Coronary artery (tissue), 2 donors: ENCODE results near the gene CAPN15.

Experiments
- DNase-seq: peaks from one replicate; pipeline ENCODE4 v3.0.0-alpha.2; 2017; ENCODE audit warnings: low spot score
- H3K27ac ChIP-seq, 2 donors: fragments of 200-600 bp; sonication (generic); one replicate each; pipeline ENCODE4 v1.5.1; 2016 to 2019
- H3K4me3 ChIP-seq: fragments of 200-600 bp; sonication (generic); 2 replicates; pipeline ENCODE4 v1.5.1; 2016; ENCODE audit warnings: mild to moderate bottlenecking, moderate library complexity
- TF ChIP-seq, protein P1 (sequence below): fragments of 200-600 bp; sonication (generic); IDR thresholded peaks from one replicate; pipeline ENCODE4 v1.5.1; 2019; ENCODE audit warnings: antibody characterized with exemption

The CAPN15 gene

DNA sequence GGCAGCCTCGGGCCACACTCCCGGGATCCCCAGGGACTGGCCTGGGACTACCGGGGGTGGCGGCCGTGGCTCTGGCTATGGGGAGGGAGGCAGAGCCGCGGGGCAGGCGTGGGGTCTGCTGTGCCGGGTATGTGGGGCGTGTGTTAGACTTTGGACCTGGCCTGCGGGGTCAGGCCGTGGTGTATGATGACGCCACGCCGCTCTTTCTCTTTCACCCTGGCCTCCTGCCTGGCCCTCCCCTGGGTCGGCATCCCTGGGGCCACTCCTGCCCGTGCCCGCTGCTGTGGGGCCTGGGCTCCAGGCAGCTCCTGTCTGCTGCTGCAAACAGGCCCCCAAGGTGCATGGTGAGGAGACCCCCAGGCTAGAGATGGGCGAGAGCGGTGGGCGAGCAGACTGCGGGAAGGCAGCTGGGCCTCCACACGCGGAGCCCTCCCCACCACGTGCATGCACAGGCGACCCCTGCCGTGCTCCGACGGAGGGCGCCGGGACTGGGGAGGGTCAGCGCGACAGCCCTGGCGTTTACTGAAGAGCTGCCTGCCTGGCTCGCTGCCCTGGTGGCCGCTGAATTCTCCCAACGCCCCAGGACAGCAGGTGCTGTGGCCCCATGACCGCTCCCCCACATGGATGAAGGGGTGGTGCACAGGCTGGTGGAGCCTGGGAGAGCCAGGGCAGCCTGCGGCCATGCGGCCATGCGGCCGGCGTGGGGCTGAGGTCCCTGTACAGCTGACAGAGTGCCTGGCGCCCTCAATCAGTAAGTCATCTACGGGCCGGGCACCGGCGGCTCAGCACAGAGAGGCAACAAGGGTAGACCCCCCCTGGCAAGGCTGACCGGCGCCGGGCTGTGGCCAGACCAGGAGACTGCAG, 16.0 kb downstream of the CAPN15 start:
- no peak for DNase-seq

DNA sequence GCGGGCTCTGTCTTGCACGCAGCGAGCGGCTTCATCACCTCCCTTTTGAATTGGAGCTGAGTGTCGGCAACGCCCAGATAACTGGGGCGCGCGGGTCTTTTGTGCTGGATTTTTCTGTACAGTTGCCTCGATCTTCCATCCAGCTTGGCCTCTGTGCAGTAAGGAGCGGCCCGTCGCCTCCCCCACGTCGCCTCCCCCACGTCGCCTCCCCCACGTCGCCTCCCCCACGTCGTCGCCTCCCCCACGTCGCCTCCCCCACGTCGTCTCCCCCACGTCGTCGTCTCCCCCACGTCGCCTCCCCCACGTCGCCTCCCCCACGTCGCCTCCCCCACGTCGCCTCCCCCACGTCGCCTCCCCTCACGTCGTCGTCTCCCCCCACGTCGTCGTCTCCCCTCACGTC, 17.0 kb downstream of the CAPN15 start:
- Histone ChIP-seq H3K27ac (no peak overlapping the region), H3K4me3 (no peak overlapping the region)
- DNase-seq, result no peak
- TF ChIP-seq, protein P1, sequence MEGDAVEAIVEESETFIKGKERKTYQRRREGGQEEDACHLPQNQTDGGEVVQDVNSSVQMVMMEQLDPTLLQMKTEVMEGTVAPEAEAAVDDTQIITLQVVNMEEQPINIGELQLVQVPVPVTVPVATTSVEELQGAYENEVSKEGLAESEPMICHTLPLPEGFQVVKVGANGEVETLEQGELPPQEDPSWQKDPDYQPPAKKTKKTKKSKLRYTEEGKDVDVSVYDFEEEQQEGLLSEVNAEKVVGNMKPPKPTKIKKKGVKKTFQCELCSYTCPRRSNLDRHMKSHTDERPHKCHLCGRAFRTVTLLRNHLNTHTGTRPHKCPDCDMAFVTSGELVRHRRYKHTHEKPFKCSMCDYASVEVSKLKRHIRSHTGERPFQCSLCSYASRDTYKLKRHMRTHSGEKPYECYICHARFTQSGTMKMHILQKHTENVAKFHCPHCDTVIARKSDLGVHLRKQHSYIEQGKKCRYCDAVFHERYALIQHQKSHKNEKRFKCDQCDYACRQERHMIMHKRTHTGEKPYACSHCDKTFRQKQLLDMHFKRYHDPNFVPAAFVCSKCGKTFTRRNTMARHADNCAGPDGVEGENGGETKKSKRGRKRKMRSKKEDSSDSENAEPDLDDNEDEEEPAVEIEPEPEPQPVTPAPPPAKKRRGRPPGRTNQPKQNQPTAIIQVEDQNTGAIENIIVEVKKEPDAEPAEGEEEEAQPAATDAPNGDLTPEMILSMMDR, result no peak

More for the DNA sequence above, 16.0 kb downstream of the CAPN15 start:
- Histone ChIP-seq H3K27ac (no peak overlapping the region), H3K4me3 (no peak overlapping the region)
- TF ChIP-seq, protein P1, result no peak

DNA sequence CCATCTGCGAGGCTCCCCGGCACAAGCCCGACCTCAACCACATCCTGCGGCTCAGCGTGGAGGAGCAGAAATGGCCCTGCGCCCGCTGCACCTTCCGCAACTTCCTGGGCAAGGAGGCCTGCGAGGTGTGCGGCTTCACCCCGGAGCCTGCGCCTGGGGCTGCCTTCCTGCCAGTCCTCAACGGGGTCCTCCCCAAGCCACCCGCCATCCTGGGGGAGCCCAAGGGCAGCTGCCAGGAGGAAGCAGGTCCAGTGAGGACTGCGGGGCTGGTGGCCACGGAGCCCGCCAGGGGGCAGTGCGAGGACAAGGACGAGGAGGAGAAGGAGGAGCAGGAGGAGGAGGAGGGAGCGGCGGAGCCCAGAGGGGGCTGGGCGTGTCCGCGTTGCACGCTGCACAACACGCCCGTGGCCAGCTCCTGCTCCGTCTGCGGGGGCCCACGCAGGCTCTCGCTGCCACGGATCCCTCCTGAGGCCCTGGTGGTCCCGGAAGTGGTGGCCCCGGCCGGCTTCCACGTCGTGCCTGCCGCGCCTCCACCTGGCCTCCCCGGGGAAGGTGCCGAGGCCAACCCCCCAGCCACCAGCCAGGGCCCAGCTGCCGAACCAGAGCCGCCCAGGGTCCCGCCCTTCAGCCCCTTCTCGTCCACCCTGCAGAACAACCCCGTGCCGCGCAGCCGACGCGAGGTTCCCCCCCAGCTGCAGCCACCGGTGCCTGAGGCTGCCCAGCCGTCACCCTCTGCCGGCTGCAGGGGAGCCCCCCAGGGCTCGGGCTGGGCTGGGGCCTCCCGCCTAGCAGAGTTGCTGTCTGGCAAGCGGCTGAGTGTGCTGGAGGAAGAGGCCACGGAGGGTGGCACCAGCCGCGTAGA, 19.6 kb downstream of the CAPN15 start:
- H3K27ac ChIP-seq, result no peak overlapping the region
- no peak overlapping the region for H3K4me3 ChIP-seq

DNA sequence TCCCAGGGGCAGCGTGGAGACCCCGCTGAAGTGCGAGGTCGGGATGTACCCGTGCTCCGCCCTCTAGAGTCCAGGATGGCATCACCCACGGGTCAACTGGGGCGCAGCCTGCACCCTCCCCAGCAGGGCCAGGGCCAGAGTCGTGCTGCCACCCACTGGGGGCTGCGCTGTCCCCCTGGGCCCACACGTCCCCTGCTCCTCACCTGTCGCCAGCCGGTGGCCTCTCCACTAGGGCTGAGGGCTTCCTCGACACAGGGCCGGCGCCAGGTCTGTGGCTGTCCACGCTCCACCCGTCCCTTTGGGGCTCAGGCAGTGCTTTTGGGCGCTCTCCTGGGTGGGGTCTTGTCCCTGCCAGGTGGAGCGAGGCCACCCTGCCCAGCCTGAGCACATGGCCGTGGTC, 21.1 kb downstream of the CAPN15 start:
- H3K4me3 ChIP-seq, result no peak overlapping the region
- TF ChIP-seq, protein P1, result no peak
- no peak overlapping the region for H3K27ac ChIP-seq
- DNase-seq, result no peak

More for the DNA sequence above, 19.6 kb downstream of the CAPN15 start:
- no peak for DNase-seq
- TF ChIP-seq, protein P1, result no peak

DNA sequence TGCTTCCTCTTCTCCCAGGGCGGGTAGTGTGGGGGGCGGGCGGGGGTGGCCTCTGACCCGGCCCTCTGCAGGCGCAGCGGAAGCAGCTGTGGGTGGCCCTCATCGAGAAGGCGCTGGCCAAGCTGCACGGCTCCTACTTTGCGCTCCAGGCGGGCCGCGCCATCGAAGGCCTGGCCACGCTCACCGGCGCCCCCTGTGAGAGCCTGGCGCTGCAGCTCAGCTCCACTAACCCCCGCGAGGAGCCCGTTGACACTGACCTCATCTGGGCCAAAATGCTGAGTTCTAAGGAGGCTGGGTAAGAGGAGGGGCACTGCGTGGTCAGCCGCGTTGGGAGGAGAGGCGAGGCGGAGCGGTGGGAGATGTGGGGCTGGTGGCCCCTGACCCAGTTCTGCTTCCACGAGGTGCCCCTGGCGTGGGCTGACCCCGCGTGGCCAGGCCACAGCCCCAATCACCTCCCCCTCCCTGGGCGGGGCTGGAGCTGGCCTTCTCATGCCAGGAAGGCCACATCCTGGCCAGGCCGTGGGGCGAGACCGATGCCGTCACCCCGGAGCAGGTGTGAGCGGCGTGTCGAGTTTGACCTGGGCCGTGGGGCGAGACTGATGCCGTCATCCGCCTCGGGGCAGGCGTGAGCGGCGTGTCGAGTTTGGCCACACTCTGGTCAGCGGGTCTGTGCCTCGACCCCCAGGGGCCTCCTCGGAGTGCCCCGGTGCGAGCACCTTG, 22.2 kb downstream of the CAPN15 start:
- Histone ChIP-seq H3K27ac (no peak overlapping the region), H3K4me3 (no peak overlapping the region)
- TF ChIP-seq, protein P1, result no peak
- no peak for DNase-seq

DNA sequence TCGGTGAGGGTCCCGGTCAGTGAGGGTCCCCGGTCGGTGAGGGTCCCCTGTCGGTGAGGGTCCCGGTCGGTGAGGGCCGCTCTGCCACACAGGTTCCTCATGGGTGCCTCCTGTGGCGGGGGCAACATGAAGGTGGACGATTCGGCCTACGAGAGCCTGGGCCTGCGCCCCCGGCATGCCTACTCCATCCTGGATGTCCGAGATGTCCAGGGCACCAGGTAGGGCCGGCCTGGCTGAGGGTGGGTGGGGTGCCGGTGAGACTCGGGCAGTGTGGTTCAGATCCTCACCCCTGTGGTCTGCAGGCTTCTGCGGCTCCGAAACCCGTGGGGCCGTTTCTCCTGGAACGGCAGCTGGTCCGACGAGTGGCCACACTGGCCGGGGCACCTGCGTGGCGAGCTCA, 23.7 kb downstream of the CAPN15 start:
- H3K4me3 ChIP-seq, result no peak overlapping the region
- no peak overlapping the region for H3K27ac ChIP-seq
- no peak for DNase-seq
- TF ChIP-seq, protein P1, result no peak
